Activated CD8-positive, alpha-beta memory T cell treated with anti-CD3 and anti-CD28 coated beads for 48 hours (primary cell): Measurements from ENCODE around the gene FRMPD4.

Experiments
- DNase-seq, 3 experiments: peaks; one replicate each; pipeline ENCODE4 v3.0.0-alpha.2; 2020; ENCODE audit warnings: low read depth in 2 of 3, low spot score in 2 of 3

FRMPD4 gene

GRCh38 chrX:12292996-12293765 is 154.9 kb downstream of the FRMPD4 start:
- DNase-seq: no peak

DNA sequence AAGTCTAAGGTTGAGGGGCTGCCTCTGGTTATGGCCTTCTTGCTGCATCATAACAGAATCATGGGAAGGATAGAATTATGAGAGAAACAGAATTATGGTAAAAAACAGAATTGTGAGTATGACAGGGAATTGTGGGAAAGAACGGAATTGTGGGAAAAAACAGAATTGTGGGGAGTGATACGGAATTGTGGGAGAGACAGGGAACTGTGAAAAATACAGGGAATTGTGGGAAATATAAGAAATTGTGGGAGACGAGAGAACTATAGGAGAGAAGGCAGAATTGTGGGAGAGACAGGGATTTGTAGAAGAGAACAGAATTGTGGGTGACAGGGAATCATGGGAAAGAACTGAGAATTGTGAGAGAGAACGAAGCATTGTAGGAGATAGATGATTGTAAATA is 159.1 kb downstream of the FRMPD4 start:
- no peak for DNase-seq

- no peak for DNase-seq
These were observed 163.0 kb downstream of the FRMPD4 start for GRCh38 chrX:12301288-12301687.

DNA sequence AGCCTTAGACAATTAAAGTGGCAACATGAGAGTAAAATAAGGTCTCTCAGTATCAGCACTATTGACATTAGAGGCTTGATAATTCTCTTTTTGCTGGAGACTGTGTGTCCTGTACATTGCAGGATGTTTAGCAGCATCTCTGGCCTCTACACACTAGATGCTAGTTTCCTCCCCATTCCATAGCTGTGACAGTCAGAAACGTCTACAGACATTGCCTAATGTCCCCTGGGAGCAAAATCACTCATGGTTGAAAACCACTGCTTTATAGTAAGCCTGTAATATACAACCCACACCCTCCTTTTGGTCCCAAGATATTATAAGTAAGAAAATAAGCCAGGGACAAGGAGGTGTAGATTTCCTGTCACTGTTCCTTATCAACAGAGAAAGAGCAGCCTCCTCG is 166.0 kb downstream of the FRMPD4 start:
- no peak for DNase-seq

DNA sequence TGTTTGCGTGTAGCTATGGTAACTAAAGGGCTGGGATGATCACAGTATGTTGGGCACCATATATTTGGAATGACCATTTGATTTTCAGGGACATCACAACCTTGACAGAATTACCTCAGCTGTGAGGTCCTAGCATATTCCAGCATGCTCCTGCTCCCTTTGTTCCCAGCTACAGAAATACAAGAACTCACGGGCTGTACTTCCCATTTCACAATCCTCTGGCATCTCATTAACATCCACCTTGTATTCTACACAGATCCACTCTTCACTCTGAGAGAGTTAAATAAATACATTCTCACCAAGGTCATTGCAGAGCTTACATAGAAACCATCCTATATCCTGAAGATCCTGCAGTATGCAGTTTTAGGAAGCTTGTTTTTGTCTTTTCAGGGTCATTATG is 169.7 kb downstream of the FRMPD4 start:
- no peak for DNase-seq

- DNase-seq: no peak
These were observed 170.1 kb downstream of the FRMPD4 start for GRCh38 chrX:12308420-12308819.

DNA sequence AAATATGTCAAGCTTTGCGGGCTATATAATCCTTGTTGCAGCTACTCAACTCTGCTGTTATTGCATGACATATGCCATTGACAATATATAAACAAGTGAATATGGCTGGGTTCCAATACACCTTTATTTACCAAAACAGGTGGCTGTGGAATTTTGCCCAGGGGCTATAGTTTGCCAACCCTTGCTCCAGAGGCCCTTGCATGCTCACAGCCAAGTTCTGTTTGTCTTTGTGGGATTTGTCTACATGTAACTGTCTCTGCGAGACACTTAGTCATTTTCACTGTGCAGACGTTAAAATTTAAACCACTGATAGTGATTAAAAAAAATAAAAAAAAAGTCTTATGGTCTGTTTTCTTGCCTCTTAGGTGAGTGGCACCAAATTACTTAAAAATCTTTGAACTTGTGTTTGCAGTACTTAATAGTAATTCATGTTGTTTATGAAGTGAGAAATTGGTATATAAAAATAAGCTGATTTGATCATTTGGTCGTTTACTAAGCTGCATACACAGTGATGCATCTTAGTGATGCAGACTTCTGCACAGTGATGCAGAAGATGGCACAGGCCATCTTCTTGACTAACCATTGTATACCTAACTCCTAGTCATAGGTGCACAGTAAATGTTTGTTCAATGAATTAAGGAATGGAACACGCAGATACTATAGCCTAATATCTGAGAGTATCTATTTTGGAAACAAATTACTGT is 170.9 kb downstream of the FRMPD4 start:
- no peak for DNase-seq

- DNase-seq: no peak
These were observed 171.4 kb downstream of the FRMPD4 start for GRCh38 chrX:12309744-12310076.

- no peak for DNase-seq
These were observed 176.4 kb downstream of the FRMPD4 start for GRCh38 chrX:12314651-12315050.

GRCh38 chrX:12315526-12315925 is 177.3 kb downstream of the FRMPD4 start:
- no peak for DNase-seq

DNA sequence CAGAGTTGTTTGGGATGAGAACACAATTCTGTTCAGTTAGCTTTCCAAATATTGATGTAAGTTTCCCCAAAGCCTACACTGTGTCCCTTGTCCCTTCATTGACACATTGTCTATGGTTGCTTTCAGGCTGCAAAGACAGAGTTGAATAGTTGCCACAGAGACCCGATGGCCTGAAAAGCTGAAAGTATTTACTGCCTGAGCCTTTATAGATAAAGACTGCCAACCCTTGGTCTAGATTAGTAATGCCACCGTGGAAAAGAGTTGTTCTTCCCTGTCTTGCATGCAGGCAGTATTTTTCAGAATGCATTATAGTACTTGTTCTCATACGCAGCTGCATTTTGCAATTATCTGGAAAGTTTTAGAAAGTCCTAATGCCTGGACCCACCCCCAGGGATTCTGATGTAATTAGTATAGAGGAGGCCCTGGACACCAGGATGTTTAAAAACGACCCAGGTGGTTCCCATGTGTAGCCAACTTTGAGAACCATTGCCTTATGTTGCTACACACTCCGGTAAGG is 180.8 kb downstream of the FRMPD4 start:
- DNase-seq: no peak

GRCh38 chrX:12319992-12320391 is 181.7 kb downstream of the FRMPD4 start:
- no peak for DNase-seq

GRCh38 chrX:12322031-12322430 is 183.8 kb downstream of the FRMPD4 start:
- DNase-seq: no peak

DNA sequence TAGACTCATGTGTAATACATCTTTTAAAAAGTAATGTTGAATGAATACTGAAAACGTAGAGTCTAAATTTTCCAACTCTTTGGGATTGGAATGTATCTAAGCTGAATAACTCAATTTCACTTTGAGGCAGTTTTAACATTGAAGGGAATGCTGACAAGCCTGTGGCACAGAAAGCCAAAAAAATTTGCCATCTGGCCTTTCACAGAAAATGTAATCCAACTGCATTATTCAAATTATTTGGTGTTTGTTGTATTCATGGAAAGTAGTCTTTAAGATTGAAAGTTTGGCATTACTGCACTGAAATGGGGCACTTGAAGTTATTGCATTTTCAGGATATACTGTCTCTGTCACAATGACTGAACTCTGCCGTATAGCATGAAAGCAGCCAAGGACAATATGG is 186.9 kb downstream of the FRMPD4 start:
- no peak for DNase-seq

DNA sequence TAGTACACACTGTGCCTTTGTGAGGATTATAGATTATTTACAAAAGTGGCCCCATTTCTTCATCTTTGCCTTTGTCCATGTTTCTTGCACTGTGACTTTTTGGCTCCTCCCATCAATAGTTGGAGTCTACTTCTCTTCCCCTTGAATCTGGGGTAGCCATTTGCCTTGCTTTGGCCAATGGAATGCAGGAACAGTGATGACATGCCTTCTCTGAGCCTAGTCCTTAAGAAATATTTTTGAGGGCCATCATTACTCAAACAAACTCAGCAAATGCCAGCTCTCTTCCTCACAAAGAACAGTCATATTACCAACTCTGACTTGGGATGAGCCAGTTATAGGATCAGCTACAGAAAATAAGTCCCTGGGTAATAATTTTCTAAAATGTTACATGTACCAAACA is 189.6 kb downstream of the FRMPD4 start:
- no peak for DNase-seq

- no peak for DNase-seq
These were observed 191.2 kb downstream of the FRMPD4 start for GRCh38 chrX:12329476-12329875.

GRCh38 chrX:12330841-12331240 is 192.6 kb downstream of the FRMPD4 start:
- no peak for DNase-seq

DNA sequence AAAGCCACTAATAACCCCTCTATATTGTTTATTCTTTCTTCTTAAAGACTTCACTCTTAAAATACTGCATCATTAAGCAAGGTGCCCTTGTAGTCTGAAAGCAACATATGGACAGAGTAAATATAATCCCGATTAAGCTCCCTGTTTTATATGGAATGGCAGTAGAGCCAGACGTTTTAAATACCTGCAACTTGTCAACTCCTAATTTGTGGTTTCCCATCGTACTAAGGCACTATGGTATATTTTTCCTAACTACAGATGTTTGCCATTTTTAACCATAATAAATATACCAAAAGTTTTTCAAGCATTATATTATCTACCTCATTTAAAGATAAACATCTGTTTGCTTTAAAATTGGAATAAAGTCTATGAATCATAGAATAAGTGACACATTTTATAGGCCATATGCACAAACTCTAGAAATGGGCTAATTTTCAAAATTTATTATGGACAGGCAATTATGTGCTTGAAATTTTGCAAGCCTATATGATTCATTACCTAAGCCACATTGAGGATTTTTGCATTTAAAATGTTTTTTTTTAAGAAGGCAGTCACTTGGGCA is 194.6 kb downstream of the FRMPD4 start:
- no peak for DNase-seq

- no peak for DNase-seq
These were observed 201.6 kb downstream of the FRMPD4 start for GRCh38 chrX:12339921-12340320.

GRCh38 chrX:12344954-12345353 is 206.7 kb downstream of the FRMPD4 start:
- DNase-seq: no peak

GRCh38 chrX:12349201-12349600 is 210.9 kb downstream of the FRMPD4 start:
- no peak for DNase-seq

DNA sequence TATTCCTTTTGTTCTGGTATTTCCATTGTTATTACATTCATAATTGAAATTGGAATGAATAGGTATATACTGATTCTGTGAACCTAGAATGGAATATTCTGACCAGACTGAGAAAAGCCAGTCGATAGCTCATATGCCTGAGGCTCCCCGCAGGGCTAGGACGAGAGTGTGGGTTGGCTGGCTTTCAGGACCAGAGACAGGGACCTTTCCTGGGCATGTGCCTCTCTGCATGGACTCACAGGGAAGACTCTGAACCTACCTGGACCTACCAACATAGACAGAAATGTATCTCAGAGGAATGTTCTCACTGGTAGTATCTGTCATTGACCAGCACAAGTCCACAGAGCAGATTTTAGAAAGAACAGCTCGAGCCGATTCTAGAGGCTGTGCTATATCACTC is 214.6 kb downstream of the FRMPD4 start:
- no peak for DNase-seq
